ENCODE results near the gene HBB. TPM values are rescaled to one million over a fixed set of nuclear protein-coding genes. Genes with fewer than 3 reads are reported as not detected.

Gene HBB
- polyA plus RNA-seq, 3 donors, result 3.0 to 298 (median 278) TPM

- Histone ChIP-seq H2AFZ (ENCODE audit: insufficient read depth, low read depth, low read length, poor library complexity, severe bottlenecking) (no peak overlapping the region), H3K79me2 (ENCODE audit: insufficient read depth, low read length) (no peaks in the 10 kb centered on the region), H3K27ac (ENCODE audit: low read depth in 1 of 2, low read length in 2 of 2) (no peak overlapping the region), H3K9ac (ENCODE audit: insufficient read depth, low read length, poor library complexity, severe bottlenecking) (no peak overlapping the region), H4K20me1 (ENCODE audit: insufficient read depth, low read length) (no peaks in the 10 kb centered on the region), H3K27me3 (ENCODE audit: control insufficient read depth in 2 of 2, insufficient read depth in 2 of 2, low read length in 2 of 2) (no peaks in the 10 kb centered on the region), H3K9me3 (replicated peaks in 1 of 2; ENCODE audit: control insufficient read depth in 1 of 2, insufficient read depth in 1 of 2, low read length in 2 of 2) (peaks cover 0 to 2% of the 10 kb centered on the region in 2 donors), H3K4me2 (replicated peaks; ENCODE audit: extremely low read depth, low read length, poor library complexity, severe bottlenecking) (no peak overlapping the region), H3K4me1 (ENCODE audit: control insufficient read depth in 1 of 2, insufficient read depth in 2 of 2, low read length in 2 of 2) (no peaks in the 10 kb centered on the region), H3K4me3 (replicated peaks in 1 of 3; ENCODE audit: low read depth in 2 of 3, low read length in 3 of 3) (no peak overlapping the region), H3K36me3 (replicated peaks in 1 of 2; ENCODE audit: control insufficient read depth in 1 of 2, insufficient read depth in 2 of 2, low read length in 2 of 2) (no peaks in the 10 kb centered on the region)
- WGBS (ENCODE audit: insufficient coverage), result no CpG with 5 or more reads among the region's 2 CpGs
- Mint-ChIP-seq H3K27ac (no peak overlapping the region), H3K4me3 (no peak overlapping the region), H3K36me3 (no peaks in the 10 kb centered on the region), H3K4me1 (no peaks in the 10 kb centered on the region), H3K27me3 (ENCODE audit: low read depth in 3 of 3) (peaks cover 0 to 1% (median under 1%) of the 10 kb centered on the region in 3 donors), H3K9me3 (peaks cover 0 to 4% (median 1%) of the 10 kb centered on the region in 7 donors)
- intact Hi-C loops (cut with micrococcal nuclease), result no loop called here
- DNase-seq, result no peak
- TF ChIP-seq CTCF (IDR thresholded peaks at IDR 0.05), result no peak
These were observed 38.7 kb downstream of the HBB start for GRCh38 chr11:5188201-5188600.

DNA sequence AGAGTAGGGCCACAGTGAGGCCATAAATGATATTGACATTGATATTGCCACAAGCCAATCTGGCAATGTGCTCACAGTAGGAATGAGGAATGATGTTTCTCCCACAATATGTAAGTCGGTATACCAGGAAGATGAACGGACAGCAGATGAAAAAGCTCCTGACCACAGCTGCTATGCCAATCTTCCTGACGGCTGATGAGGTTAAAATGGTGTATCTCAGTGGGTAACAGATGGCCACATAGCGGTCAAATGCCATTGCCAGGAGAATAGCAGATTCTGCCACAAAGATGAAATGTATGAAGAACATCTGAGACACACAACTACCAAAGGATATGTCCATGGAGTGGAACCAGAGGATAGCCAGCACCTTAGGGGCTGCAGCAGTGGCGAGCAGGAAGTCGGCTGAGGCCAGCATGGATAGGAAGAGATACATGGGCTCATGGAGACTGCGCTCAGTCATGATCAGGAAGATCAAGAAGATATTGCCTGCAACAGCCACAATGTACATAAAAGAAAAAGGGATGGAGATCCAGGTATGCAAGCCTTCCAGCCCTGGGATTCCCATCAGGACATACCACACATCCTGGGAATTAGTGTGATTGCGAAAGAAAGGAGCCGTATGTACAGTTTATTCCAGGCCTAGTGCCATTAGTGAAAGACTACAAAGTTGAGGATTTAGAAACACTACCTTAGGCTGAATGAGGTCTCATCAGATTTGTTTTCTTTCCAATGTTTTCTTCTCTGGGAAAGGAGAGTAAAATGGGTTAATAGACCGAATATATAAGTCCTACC lies 48.6 kb downstream of the HBB start:
- H3K27ac Mint-ChIP-seq, result no peak overlapping the region
- no peak overlapping the region for H3K4me3 Mint-ChIP-seq
- peaks cover 0 to 2% (median 1%) of the 10 kb centered on the region in 3 donors for H3K27me3 Mint-ChIP-seq (ENCODE audit: low read depth in 3 of 3)
- Histone ChIP-seq H3K9me3 (replicated peaks in 1 of 2; ENCODE audit: control insufficient read depth in 1 of 2, insufficient read depth in 1 of 2, low read length in 2 of 2) (no peaks in the 10 kb centered on the region), H4K20me1 (ENCODE audit: insufficient read depth, low read length) (no peaks in the 10 kb centered on the region), H3K79me2 (ENCODE audit: insufficient read depth, low read length) (no peaks in the 10 kb centered on the region), H3K36me3 (replicated peaks in 1 of 2; ENCODE audit: control insufficient read depth in 1 of 2, insufficient read depth in 2 of 2, low read length in 2 of 2) (no peaks in the 10 kb centered on the region), H3K27ac (ENCODE audit: low read depth in 1 of 2, low read length in 2 of 2) (no peak overlapping the region), H3K4me3 (replicated peaks in 1 of 3; ENCODE audit: low read depth in 2 of 3, low read length in 3 of 3) (no peak overlapping the region), H3K9ac (ENCODE audit: insufficient read depth, low read length, poor library complexity, severe bottlenecking) (no peak overlapping the region), H3K27me3 (ENCODE audit: control insufficient read depth in 2 of 2, insufficient read depth in 2 of 2, low read length in 2 of 2) (no peaks in the 10 kb centered on the region), H3K4me2 (replicated peaks; ENCODE audit: extremely low read depth, low read length, poor library complexity, severe bottlenecking) (no peak overlapping the region), H2AFZ (ENCODE audit: insufficient read depth, low read depth, low read length, poor library complexity, severe bottlenecking) (no peak overlapping the region), H3K4me1 (ENCODE audit: control insufficient read depth in 1 of 2, insufficient read depth in 2 of 2, low read length in 2 of 2) (no peaks in the 10 kb centered on the region)
- H3K4me1 Mint-ChIP-seq, result no peaks in the 10 kb centered on the region
- WGBS (ENCODE audit: insufficient coverage), result 56% methylated on average over 2 of the region's 10 CpGs
- no peak for DNase-seq
- peaks cover 0 to 3% (median 0%) of the 10 kb centered on the region in 7 donors for H3K9me3 Mint-ChIP-seq
- no peaks in the 10 kb centered on the region for H3K36me3 Mint-ChIP-seq
- intact Hi-C loops (cut with micrococcal nuclease), result no loop called here
- TF ChIP-seq CTCF (IDR thresholded peaks at IDR 0.05), result no peak

Other genes with a start within 250 kb of the HBB start
- not detected for gene OR51L1, start 232.2 kb downstream of the HBB start, polyA plus RNA-seq
- gene OR52J3, start 180.5 kb downstream of the HBB start, polyA plus RNA-seq, result not detected
- gene OR52E2, start 167.4 kb downstream of the HBB start, polyA plus RNA-seq, result not detected
- gene OR52E1, start 157.5 kb downstream of the HBB start, polyA plus RNA-seq, result not detected
- gene OR52A5, start 88.7 kb downstream of the HBB start, polyA plus RNA-seq, result not detected
- not detected for gene OR52A1, start 72.3 kb downstream of the HBB start, polyA plus RNA-seq
- gene OR51V1, start 26.4 kb downstream of the HBB start, polyA plus RNA-seq, result not detected
- gene HBD, start 7.4 kb upstream of the HBB start, polyA plus RNA-seq, result not detected
- not detected for gene HBG1, start 22.8 kb upstream of the HBB start, polyA plus RNA-seq
- gene HBG2, start 27.7 kb upstream of the HBB start, polyA plus RNA-seq, result 1 to 10 TPM in 1 of 3 donors, not detected in 2; 5.1 TPM
- not detected for gene HBE1, start 42.9 kb upstream of the HBB start, polyA plus RNA-seq
- gene OR51B4, start 74.9 kb upstream of the HBB start, polyA plus RNA-seq, result not detected
- gene OR51B2, start 97.2 kb upstream of the HBB start, polyA plus RNA-seq, result not detected
- not detected for gene OR51B5, start 116.5 kb upstream of the HBB start, polyA plus RNA-seq
- gene OR51B6, start 124.4 kb upstream of the HBB start, polyA plus RNA-seq, result not detected
- gene OR51M1, start 156.7 kb upstream of the HBB start, polyA plus RNA-seq, result not detected
- not detected for gene OR51Q1, start 195.0 kb upstream of the HBB start, polyA plus RNA-seq
- not detected for gene OR51I1, start 214.4 kb upstream of the HBB start, polyA plus RNA-seq
- gene OR51I2, start 222.3 kb upstream of the HBB start, polyA plus RNA-seq, result not detected